Esophagus mucosa (tissue), 1 donor: ENCODE results near the gene C19orf33. TPM values are rescaled to one million over a fixed set of nuclear protein-coding genes. Genes with fewer than 3 reads are reported as not detected.
"Not testable (repeated sequence)": the region's sequence is repeated elsewhere in the genome, so short reads cannot be mapped to it uniquely, and the experiment has no call there.

ENCODE experiments used
- ATAC-seq: fragments of 200-7000 bp; cut with Tn5 transposase; one replicate; pipeline ENCODE4 v1.9.1; 2020
- total RNA-seq: library from RNA; stranded (reverse); gene quantifications from one replicate; pipeline ENCODE4 v1.2.4, GENCODE V29; 2023
- donor health status: DM: yes; HTN: yes; CAD: no.

Gene C19orf33
- total RNA-seq, 1 donor from 2014 or later: 272 TPM

DNA sequence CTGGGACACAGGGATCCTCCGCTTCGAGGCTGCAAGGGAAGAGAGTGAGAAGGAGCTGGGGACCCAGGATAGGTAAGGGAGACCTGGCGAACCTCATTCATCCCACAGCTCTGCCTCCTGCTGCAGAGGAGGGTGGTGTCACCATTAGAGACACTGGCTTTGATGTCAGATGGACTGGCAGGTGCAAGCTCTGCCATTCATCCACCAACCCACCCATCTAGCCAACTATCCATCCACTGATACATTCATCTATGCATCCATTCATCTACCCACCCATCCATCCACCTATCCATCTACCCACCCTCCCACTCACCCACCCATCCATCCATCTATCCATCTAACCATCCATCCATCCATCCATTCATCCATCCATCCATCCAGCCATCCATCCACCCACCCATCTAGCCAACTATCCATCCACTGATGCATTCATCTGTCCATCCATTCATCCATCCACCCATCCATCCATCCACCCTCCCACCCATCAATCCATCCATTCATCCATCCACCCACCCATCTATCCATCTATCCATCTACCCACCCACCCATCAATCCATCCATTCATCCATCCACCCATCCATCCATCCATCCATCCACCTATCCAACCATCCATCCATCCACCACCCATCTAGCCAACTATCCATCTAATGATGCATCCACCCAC is 5.7 kb downstream of the C19orf33 start:
- ATAC-seq: no peak

DNA sequence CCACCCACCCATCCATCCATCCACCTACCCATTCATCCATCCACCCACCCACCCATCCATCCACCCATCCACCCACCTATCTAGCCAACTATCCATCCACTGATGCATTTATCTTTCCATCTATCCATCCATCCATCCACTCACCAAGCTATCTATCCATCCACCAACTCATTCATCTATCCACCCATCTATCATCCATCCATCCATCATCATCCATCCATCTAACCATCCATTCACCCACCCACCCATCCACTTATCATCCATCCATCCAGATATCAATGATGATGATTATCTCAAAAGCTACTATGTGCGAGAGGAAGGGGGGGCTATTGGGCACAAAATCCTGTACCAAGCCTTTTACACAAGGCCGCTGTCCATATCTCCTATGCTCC is 6.2 kb downstream of the C19orf33 start:
- no peak for ATAC-seq

DNA sequence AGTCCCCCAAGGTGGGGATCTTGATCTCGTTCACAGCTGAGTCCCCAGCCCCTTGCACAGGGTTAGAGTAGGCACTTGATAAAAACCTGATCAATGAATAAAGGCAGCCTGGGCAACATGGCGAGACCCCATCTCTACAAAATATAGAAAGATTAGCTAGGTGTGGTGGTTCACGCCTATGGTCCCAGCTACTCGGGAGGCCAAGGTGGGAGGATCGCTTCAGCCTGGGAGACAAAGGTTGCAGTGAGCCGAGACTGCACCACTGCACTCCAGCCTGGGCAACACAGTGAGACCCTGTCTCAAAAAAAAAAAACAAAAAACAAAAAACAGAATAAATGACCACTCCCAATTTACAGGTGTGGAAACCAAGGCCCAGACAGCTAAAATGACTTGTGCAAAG is 6.9 kb downstream of the C19orf33 start:
- no peak for ATAC-seq

DNA sequence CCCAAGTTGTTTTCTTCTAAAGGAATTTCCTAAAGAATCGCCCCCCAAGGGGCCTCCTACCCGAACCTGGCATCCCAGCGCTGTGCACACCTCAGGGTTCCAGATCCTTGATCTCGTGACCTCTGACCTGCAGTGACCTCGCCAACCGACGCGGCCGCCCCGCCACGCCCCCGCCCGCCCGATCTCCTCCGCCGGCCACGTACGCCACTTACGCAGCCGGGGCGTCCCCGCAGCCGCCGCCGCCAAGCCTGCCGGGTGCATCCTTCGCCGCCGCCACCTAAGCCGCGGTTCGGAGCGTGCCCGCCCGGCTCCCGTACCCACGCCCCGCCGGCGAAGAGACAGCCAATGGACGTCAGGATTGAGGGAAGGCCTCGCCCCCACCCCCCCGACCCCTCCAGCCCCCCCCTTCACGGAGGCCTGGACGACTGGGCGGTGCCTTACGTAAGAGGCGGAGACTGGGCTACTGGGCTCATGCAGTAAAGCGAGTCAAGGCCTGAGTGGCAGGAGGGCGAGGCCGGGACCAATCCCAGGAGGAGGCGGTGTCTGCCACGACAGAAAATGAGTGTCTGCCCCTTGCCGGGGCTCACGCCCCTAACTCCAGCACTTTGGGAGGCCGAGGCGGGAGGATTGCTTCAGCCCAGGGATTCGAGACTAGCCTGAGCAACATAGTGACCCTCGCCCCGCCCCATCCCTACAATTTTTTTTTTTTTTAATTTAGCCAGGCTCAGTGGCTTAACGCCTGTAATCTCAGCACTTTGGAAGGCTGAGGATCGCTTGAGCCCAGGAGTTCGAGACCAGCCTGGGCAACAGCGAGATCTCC is 11.8 kb downstream of the C19orf33 start, which contains the start of gene YIF1B:
YIF1B (minus strand) TSS at position 291 of the 820 bp plus-strand sequence; CDS start at position 261, 30 bp downstream.
- ATAC-seq: peak; percentile 89

DNA sequence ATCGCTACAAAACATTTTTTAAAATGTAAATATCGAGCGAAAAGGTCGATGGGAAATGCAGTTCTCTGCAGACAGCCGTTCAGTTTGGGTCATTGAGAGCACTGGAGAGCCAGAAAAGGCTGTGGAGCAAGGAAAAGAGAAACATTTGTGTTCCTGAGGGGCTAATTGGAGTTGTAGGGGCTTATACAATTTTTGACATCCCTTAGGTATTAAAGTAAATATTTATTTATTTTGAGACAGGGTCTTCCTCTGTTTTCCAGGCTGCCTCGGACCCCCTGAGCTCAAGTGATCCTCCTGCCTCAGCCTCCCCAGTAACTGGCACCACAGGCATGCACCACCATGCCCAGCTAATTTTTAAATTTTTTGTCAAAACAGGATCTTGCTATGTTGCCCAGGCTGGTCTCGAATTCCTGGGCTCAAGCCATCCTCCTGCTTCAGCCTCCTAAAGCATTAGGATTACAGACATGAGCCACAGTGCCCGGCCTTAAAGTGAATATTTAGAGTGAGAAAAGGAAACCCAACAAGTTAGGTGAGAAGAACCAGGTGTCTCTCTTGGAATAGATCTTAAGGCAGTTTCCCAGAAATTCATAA is 12.5 kb downstream of the C19orf33 start:
- ATAC-seq: no peak

DNA sequence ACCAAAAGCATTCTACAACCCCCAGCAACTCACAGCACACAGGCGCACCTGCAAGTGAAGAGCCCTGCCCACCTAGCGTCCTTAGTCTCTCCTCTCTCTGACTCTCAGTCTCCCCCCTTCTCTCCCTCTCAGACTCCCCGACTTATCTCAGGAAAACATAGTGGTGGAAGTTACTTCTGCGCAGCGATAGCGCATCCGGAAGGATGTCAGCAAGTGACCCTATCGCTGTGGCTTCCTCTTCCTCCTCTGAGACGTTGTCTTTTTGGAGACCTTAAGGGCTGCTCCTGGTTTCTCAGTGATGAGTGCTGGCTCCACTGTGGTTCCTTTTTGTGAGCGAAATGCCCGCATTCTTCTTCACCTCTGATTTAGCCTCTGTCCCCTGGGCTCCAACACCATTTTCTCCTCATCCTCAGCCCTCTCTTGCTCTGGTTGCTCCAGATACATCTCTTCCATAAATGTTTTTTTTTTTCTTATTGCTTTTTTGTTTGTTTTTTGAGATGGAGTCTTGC is 13.1 kb downstream of the C19orf33 start:
- ATAC-seq: no peak

DNA sequence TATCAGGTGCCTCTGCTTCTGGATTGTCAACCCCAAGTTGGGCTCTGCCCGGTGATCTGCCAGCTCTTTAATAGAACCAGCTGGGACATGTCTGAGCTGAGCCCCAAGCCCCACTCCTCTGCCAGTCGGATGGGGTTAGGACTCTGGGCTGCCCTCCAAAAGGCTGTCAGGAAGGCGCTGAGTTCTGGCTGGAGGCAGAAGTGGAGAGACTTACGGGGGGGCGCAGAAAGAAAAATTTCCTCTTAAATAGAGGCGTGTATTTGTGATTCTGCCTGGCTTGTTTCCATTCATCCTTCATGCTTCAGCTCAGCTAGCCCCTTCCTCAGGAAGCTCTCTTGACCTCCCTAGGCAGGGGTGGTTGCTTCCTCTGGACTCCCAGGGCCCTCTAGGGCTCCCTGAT is 14.6 kb downstream of the C19orf33 start:
- ATAC-seq: peak; percentile 17

DNA sequence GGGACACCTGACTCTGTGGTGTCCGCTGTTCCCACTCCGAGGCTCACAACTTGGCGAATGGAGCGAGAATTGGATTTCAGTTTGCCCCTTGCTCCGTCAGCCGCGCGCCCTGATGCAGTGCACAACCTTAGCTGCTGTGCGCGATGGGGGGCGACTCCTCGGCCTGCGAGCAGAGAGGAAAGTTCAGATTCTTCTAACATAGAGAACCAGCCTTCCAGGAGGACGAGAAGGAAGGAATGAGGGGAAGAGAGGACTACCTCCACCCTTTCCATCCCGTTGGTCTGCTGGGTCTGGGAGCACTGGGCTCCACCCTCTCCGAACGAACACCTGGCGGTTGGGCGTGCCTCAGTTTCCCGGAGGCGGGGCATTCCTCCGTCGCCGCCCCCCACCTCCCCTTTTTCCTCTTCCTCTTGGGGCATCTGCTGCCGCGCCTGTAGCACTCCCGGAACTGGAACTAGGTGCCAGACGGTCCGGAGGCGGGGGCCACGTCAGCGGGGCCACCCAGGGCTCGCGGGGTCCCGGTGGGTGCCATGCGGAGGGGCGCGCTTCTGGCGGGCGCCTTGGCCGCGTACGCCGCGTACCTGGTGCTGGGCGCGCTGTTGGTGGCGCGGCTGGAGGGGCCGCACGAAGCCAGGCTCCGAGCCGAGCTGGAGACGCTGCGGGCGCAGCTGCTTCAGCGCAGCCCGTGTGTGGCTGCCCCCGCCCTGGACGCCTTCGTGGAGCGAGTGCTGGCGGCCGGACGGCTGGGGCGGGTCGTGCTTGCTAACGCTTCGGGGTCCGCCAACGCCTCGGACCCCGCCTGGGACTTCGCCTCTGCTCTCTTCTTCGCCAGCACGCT is 15.6 kb downstream of the C19orf33 start, which contains the start of gene KCNK6:
KCNK6 (plus strand) TSS at position 425 of the 838 bp plus-strand sequence; CDS start at position 531, 106 bp downstream.
- ATAC-seq: peak; percentile 44

DNA sequence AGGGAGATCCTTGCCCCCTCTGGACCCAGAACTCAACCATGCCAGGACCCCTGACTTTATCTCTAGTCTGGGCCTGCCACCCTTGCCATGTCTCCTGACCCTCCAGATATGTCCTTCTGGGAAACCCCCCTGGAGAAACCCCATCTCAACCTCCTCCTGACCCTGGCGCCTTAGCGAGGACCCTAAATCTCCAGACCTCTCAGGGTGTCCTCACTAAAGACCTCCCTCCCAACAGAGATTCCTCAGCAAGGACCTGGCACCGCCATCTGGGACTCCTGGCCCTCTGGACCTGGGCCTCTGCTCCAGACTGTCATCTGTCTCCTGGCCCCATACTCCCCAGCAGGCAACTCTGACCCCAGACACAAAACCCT is 16.9 kb downstream of the C19orf33 start:
- ATAC-seq: no peak

DNA sequence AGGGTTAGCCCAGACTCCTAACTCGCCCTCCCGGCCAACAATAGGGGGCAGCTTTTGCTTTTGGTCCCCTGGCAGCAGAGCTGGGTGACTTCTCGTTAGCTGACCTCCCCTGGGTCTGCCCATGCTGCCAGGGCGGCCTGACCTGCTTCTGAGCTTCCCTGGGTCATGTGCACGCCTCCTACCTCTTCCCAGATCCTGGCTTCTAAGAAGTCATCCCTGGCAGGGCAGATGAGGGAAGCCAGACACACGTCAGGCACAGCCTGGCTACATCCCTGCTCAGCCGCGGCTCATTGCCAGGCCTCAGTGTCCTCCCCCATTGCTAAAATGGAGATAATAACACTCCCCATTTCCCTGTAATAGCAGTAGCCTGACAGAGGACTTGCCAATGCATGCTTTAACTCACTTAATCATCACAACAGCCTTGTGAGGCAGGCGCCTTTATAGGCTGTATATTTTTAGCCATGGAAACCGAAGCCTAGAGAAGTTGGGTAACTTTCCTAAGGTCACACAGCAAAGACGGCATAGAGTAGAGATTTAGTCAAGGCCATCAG is 17.7 kb downstream of the C19orf33 start:
- ATAC-seq: peak; percentile 67

DNA sequence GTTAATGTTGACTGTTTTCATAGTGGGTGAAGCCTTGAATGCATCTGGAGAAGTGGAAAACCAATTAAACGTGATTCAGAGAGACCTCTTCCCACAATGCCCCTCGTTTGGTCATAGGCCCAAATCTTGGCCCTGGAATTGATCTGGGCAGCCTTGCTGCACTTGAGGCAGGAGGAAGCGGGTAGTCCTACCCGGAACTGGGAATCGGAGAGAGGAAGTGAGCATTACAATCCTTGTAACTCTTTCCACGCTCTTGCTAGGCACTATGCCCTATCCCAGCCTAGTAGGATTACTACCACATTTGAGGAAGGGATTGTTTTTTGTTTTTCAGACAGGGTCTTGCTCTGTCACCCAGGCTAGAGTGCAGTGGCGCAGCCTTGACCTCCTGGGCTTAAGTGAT is 19.2 kb downstream of the C19orf33 start:
- ATAC-seq: no peak

DNA sequence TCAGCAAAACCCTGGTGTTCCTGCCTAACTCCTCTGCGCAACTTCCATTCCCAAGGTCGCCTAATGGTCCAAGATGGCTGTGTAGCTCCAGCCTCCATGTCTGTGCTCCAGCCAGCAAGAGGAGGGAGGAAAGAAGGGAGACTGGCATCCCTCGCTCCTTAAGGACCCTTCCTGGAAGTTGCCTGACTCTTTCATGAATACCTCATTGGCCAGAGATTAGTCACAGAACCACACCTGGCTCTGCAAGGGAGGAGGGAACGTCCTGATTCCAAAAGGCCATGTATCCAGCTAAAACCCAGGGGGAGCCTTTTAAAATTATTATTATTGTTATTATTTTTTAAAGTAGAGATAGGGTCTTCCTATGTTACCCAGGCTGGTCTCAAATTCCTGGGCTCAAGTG is 20.4 kb downstream of the C19orf33 start:
- ATAC-seq: no peak

DNA sequence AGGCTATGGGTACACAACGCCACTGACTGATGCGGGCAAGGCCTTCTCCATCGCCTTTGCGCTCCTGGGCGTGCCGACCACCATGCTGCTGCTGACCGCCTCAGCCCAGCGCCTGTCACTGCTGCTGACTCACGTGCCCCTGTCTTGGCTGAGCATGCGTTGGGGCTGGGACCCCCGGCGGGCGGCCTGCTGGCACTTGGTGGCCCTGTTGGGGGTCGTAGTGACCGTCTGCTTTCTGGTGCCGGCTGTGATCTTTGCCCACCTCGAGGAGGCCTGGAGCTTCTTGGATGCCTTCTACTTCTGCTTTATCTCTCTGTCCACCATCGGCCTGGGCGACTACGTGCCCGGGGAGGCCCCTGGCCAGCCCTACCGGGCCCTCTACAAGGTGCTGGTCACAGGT is 22.5 kb downstream of the C19orf33 start:
- ATAC-seq: no peak

DNA sequence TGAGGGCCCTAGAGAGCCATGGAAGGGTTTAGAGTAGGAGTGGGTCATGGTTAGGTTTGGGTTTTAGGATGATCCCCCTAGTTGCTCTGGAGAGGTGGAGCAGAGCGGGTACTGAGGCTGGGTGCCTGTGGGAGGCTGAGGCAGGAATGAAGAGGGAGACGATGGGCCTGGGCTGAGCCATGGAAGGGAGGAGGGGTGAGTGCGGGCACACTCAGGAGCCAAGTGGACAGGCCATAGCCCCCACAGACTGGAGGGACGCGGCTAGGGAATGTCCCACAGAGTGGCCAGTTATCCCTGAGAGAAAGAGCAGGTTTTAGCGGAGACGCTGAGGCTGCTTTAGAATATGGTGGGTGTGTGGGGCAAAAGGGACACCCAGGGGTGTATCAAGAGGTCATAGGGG is 25.6 kb downstream of the C19orf33 start:
- ATAC-seq: no peak

DNA sequence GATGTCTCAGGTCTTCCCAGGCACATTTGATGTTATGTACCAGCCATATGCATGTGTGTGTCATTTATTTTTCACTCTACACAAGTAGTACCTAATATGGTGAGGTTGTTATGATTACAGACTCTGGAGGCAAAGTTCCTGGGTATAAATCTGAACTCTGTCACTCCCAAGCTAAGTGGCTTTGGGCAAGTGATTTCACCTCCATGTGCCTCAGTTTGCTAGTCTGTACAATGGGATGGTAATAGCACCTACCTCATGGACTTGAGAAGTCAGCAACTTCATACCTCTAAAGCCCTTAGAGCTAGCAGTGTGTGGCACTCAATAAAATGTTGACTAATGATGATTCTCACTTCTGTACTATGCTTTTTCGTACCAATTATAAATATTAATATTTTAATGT is 27.7 kb downstream of the C19orf33 start:
- no peak for ATAC-seq

DNA sequence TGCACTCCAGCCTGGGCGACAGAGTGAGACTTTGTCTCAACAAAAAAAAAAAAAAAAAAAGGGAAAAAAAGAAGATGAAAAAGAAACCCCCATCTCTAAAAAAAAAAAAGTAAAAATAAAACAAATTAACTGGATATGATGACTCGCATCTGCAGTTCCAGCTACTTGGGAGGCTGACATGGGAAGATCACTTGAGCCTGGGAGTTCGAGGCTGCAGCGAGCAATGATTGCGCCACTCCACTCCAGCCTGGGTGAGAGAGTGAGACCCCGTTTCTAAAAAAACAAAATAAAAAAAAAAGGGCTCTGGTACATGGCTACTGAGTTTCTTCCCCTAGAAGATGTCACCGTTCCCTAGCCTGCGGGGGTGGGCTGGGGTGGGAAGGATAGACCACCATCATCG is 29.2 kb downstream of the C19orf33 start:
- no peak for ATAC-seq

DNA sequence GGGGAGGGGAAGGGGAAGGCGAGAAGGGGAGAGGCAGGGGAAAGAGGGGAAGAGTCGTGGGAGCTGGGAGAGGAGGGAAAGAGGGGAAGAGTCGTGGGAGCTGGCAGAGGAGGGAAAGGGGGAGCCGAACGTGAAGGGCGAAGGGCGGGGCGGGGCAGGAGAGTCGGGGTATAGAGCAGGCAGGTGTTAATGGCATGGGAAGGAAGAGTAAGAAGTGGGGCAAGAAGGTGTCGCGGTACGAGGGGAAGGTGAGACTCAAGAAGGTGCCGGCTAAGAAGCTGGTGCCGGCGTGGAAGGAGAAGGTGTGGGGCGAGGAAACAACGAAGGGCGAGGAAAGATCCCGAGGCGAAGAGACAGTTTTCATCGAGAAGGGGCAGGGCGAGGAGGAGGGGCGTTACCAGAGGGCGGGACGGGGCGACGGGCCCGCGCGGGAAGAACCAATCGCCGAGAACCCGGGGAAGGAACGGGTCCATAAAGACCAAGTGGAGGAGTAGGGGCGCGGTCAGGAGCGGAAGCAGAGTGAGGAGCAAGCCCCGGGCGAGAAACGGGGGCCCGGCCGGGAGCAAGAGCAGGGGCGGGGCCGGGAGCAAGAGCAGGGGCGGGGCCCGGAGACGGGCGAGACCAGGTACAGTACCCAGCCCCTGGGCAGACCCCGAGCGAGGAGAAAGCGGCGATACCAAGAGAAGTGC is 32.0 kb downstream of the C19orf33 start:
- ATAC-seq: peak; percentile 82

DNA sequence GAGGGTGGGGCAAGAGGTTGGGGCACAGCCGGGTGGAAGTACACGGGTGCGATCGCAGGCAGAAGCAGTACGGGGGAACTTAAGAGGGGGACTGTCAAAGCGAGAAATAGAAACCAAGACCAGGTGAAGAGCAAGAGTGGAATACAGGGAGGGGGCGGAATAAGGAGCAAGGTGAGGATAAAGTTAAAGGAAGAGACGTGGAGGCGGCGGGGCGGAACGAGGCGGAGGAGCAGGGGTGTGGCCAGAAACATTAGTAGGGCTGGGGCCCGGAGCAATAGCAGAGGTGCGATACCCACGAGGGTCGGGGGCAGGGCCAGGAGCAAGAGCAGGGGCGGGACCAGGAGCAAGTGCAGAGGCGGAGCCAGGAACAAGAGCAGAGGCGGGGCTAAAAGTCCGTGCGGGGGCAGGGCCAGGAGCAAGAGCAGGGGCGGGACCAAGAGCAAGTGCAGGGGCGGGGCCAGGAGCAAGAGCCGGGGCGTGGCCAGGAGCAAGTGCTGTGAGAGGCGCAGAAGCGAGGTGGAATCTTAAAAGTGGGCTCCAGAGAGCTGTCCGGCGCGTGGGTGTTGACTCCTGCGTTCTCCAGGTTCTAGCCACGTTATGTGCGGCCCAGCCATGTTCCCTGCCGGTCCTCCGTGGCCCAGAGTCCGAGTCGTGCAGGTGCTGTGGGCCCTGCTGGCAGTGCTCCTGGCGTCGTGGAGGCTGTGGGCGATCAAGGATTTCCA is 32.7 kb downstream of the C19orf33 start:
- peak; percentile 85 for ATAC-seq

DNA sequence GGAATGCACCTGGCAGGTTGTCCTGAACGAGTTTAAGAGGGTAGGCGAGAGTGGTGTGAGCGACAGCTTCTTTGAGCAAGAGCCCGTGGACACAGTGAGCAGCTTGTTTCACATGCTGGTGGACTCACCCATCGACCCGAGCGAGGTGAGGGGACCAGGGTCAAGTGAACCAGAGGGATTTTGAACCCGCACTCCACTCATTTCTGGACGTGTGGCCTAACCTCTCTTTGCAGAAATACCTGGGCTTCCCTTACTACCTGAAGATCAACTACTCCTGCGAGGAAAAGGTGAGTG is 33.3 kb downstream of the C19orf33 start:
- ATAC-seq: no peak

DNA sequence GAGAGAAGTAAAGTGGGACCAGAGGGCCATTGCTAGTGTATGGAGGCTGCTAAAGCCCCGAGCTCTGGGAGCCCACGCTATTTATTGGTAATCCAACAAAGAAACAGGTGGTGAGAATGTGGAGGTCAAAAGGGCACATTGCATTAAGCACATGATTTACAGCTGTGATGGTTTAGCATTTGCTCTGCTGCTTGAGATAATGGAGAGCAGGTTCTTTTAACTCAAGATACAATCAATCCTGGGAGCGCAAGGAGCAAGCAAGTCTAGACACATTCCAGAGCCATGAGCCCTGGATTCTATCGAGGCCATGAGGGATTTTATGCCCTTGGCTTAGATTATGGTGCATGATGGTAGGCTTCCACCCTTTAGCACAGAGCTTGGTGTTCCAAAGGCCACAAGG is 35.0 kb downstream of the C19orf33 start:
- not testable (repeated sequence) for ATAC-seq

DNA sequence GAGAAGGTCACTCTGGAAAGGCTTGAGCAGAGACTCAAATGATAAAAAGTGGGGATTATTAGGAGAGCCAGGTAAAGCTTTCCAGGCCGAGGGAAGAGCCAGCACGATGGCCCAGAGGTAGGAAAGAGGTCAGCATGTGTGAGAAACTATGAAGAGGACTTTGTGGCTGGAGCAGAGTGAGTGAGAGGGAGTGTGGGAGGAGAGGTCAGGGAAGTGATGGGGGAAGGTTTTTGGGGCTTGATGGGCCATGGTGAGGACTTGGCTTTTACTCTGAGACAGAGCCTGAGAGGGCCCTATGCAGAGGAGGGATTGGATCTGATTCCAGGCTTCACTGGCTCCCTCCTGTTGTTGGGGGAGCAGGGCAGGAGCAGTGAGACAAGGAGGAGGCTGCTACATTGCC is 36.9 kb downstream of the C19orf33 start:
- ATAC-seq: no peak
